ENCODE measurements around the gene SLC22A23.

The SLC22A23 gene

DNA sequence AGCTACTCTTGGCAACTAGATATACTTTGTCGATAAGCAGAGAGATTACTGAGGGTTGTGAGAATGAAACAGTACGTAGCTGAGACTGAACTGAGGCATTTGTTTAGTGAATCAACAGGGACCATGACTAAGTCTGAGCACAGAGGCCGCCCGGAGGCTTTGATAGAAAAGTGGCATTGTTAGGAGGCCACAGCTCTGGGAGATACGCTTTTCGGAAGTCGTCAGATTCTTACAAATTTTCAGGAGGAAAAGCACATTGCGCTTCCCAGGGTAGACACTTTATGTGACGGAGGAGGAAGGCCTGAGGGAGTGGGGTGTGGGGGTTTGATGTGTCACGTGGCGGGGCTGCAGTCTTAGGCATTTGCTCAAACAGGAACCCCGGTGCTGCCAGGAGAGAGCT is 128.7 kb downstream of the SLC22A23 start:
- no peak overlapping the region for H3K27ac ChIP-seq
- no peak for TF ChIP-seq ZFX (IDR thresholded peaks at IDR 0.05; ENCODE audit: borderline replicate concordance)
- TF ChIP-seq, protein P1, sequence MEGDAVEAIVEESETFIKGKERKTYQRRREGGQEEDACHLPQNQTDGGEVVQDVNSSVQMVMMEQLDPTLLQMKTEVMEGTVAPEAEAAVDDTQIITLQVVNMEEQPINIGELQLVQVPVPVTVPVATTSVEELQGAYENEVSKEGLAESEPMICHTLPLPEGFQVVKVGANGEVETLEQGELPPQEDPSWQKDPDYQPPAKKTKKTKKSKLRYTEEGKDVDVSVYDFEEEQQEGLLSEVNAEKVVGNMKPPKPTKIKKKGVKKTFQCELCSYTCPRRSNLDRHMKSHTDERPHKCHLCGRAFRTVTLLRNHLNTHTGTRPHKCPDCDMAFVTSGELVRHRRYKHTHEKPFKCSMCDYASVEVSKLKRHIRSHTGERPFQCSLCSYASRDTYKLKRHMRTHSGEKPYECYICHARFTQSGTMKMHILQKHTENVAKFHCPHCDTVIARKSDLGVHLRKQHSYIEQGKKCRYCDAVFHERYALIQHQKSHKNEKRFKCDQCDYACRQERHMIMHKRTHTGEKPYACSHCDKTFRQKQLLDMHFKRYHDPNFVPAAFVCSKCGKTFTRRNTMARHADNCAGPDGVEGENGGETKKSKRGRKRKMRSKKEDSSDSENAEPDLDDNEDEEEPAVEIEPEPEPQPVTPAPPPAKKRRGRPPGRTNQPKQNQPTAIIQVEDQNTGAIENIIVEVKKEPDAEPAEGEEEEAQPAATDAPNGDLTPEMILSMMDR (IDR thresholded peaks at IDR 0.05) = no peak

DNA sequence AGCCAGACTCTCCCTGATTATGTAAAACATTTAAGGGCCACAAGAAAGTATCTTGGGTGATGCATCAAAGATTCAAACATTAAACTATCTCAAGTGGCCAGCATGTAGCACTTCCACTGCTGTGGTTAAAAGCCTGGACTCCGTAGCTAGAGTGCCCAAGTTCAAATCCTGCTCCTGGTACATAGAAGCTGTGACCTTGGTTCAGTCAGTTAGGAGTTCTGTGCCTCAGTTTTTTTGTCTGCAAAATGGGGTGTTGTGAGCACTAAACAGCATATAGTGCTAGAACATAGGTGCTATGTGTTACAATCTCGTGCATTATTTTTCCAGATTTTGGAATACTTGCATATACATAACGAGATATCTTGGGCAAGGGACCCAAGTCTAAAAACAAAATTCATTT is 129.4 kb downstream of the SLC22A23 start:
- H3K27ac ChIP-seq = no peak overlapping the region
- TF ChIP-seq, protein P1 (IDR thresholded peaks at IDR 0.05) = no peak
- no peak for TF ChIP-seq ZFX (IDR thresholded peaks at IDR 0.05; ENCODE audit: borderline replicate concordance)

DNA sequence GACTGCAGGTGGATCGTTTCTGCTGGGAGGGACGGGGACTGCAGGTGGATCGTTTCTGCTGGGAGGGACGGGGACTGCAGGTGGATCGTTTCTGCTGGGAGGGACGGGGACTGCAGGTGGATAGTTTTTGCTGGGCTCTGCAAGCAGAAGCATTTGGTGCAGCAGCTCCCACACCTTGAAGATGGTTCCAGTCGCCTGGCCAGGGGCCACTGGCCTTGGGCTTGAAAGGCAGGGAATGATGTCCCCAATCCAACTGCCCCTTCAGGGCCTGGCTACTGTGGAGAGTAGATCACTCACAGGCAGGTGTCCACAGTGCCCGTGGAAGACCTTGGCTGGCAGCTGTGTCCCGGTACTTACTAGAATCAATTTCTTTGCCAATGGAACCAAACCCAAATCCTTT is 129.9 kb downstream of the SLC22A23 start:
- TF ChIP-seq ZFX (IDR thresholded peaks at IDR 0.05; ENCODE audit: borderline replicate concordance) = no peak
- TF ChIP-seq, protein P1 (IDR thresholded peaks at IDR 0.05) = no peak

DNA sequence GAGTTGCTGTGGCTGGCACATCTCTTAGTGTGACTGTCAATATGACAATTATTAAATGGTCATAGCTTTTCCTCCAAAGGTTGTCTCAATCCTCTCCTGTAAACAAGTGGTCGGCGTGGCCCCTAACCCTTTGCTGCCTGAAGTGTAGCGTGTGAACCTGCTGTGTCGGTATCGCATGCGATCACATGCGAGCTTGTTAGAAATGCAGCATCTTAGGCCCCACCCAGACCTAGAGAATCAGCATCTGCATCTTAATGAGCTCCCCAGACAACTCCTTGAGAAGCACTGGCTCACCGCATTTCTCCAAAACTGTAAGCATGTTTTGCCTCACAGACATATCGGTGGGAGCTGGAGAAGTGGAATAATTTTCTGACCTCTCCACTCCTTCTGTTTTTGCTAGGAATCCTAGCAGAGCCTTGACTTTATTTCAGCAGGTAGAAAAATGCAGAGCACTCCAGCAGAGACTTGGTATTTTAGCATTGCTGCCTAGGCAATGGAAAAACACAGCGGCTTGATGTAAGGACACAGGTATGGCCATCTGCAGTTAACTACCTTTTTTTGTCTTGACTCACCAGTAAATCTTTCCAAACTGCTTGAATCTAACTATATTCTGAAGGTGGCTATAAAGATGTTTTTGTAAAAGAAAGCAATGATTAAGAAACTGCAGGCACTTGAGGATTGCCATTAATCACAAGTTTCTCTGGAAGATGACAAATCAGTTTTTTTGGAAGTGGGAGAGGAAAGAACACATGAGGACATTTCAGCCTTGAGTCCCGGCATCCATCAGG is 130.5 kb downstream of the SLC22A23 start:
- no peak overlapping the region for H3K27ac ChIP-seq
- TF ChIP-seq, protein P1 (IDR thresholded peaks at IDR 0.05) = no peak
- TF ChIP-seq ZFX (IDR thresholded peaks at IDR 0.05; ENCODE audit: borderline replicate concordance) = no peak

More for the DNA sequence above, 129.9 kb downstream of the SLC22A23 start:
- H3K27ac ChIP-seq = no peak overlapping the region

DNA sequence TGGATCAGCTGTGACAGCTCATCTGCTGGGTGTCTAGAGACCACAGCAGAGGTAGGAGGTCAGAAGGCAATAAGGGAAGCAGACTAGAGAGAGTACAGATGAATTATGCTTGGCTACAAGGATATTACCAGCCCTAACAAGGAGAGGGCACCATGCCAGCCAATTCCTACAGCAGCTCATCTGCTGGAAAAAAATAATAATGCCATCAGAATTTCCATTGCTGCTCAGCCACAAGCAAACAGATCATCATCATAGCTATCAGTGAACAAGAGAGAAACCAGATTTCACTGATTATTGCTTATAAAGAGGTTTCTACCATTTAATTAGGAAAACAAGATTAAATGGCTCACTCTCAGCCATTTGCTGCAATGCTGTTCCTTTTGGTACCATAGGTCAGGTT is 131.6 kb downstream of the SLC22A23 start:
- TF ChIP-seq, protein P1 (IDR thresholded peaks at IDR 0.05) = no peak
- TF ChIP-seq ZFX (IDR thresholded peaks at IDR 0.05; ENCODE audit: borderline replicate concordance) = no peak

DNA sequence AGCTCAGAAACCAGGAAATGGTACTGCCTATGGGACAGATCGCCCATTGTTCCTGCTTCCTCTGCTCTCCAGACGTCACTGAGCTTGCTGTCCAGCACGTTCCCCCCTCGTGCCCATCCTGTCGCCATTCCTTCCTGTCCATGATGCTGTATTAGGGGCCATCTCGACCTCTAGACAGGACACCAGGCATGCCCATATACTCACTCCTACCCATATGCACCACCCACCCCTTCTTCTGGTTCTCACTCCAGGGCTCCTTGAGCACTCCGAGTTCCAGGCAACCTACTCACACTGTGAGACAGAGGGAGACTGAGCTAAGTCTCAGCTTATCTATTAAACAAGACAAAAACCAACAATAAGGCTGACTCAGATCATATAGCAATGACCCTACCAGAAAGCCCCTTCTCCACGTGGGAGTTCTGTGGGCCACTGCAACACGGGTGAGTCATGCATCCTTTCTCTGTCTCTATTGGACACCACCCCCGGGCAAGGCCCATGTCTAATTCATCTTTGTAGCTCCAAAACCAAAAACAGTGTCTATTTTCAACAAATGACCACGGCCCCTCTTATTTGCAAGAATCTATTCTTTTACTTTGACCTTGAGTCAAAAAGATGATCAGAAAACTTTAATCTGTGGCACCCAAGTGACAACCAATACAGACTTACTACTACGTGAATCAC is 132.4 kb downstream of the SLC22A23 start:
- H3K27ac ChIP-seq = no peak overlapping the region
- no peak for TF ChIP-seq ZFX (IDR thresholded peaks at IDR 0.05; ENCODE audit: borderline replicate concordance)
- TF ChIP-seq, protein P1 (IDR thresholded peaks at IDR 0.05) = no peak

More for the DNA sequence above, 131.6 kb downstream of the SLC22A23 start:
- no peak overlapping the region for H3K27ac ChIP-seq

Data from 22Rv1 (cell line).